Endodermal cell (in vitro differentiated cells): ENCODE measurements around the gene FGFRL1. TPM values are rescaled to one million over a fixed set of nuclear protein-coding genes. Genes with fewer than 3 reads are reported as not detected.

Experiments
- DNase-seq: peaks from one replicate; pipeline ENCODE4 v3.0.0-alpha.2; 2017
- H3K27ac ChIP-seq: 2 replicates; pipeline ENCODE4 v1.5.1; 2013; ENCODE audit warnings: mild to moderate bottlenecking, low read depth, low read length, moderate library complexity
- H3K27me3 ChIP-seq: 2 replicates; pipeline ENCODE4 v1.6.1; 2013; ENCODE audit warnings: mild to moderate bottlenecking, low read length, moderate library complexity; ENCODE audit not compliant: insufficient read depth, control insufficient read depth, poor library complexity, severe bottlenecking
- H3K36me3 ChIP-seq: 2 replicates; pipeline ENCODE4 v1.7.0; 2013; ENCODE audit warnings: mild to moderate bottlenecking, low read length, moderate library complexity; ENCODE audit not compliant: control insufficient read depth, insufficient read depth
- H3K4me1 ChIP-seq: one replicate; pipeline ENCODE4 v1.7.0; 2013; ENCODE audit warnings: low read length; ENCODE audit not compliant: control insufficient read depth, insufficient read depth
- H3K4me3 ChIP-seq: 2 replicates; pipeline ENCODE4 v1.5.1; 2013; ENCODE audit warnings: mild to moderate bottlenecking, low read length, moderate library complexity
- H3K9ac ChIP-seq: 2 replicates; pipeline ENCODE4 v1.6.1; 2013; ENCODE audit warnings: mild to moderate bottlenecking, low read length, moderate library complexity; ENCODE audit not compliant: poor library complexity, severe bottlenecking; ENCODE audit errors: extremely low read depth
- H3K9me3 ChIP-seq: 2 replicates; pipeline ENCODE4 v1.6.1; 2013; ENCODE audit warnings: mild to moderate bottlenecking, low read length, moderate library complexity; ENCODE audit not compliant: control insufficient read depth
- H3K27ac Mint-ChIP-seq: 2 replicates; pipeline ENCODE4 v1.8.0; 2020; ENCODE audit warnings: mixed read lengths
- H3K27me3 Mint-ChIP-seq: 2 replicates; pipeline ENCODE4 v1.8.0; 2021; ENCODE audit warnings: mild to moderate bottlenecking, mixed read lengths; ENCODE audit not compliant: insufficient read depth
- H3K36me3 Mint-ChIP-seq: 2 replicates; pipeline ENCODE4 v1.8.0; 2020; ENCODE audit warnings: low read depth, mixed read lengths
- H3K4me1 Mint-ChIP-seq: 2 replicates; pipeline ENCODE4 v1.8.0; 2020; ENCODE audit warnings: mixed read lengths
- H3K4me3 Mint-ChIP-seq: 2 replicates; pipeline ENCODE4 v1.8.0; 2020; ENCODE audit warnings: mild to moderate bottlenecking, moderate library complexity, mixed read lengths
- H3K9me3 Mint-ChIP-seq: 2 replicates; pipeline ENCODE4 v1.8.0; 2020; ENCODE audit warnings: mild to moderate bottlenecking, mixed read lengths
- CTCF ChIP-seq: fragments of 200-600 bp; sonication (generic); conservative IDR thresholded peaks from 2 replicates; pipeline ENCODE4 v1.5.0; 2021; ENCODE audit warnings: antibody characterized with exemption, mild to moderate bottlenecking
- WGBS, 2 experiments: methylation state at CpG; one replicate each; pipeline versions ENCODE4 v1.1.5 to v1.1.7; 2013; ENCODE audit warnings: missing lambda C conversion rate in 2 of 2, mixed read lengths in 1 of 2; ENCODE audit not compliant: insufficient coverage in 1 of 2, insufficient read length in 1 of 2; 5-methylcytosine and 5-hydroxymethylcytosine counted together
- total RNA-seq, 2 donors: library from RNA; stranded (reverse); fragmentation: NEBNext Ultra II Directional in 1 of 2; extraction: Animal tissue kit (Norgen Biotek cat#: 25700) in 1 of 2; gene quantifications; 2 replicates in 1 of 2; 3 replicates in 1 of 2; pipeline ENCODE4 v1.2.1, GENCODE V29; 2021

Gene FGFRL1
- total RNA-seq, 2 donors from 2014 or later, result 51.0 to 93.3 TPM

DNA sequence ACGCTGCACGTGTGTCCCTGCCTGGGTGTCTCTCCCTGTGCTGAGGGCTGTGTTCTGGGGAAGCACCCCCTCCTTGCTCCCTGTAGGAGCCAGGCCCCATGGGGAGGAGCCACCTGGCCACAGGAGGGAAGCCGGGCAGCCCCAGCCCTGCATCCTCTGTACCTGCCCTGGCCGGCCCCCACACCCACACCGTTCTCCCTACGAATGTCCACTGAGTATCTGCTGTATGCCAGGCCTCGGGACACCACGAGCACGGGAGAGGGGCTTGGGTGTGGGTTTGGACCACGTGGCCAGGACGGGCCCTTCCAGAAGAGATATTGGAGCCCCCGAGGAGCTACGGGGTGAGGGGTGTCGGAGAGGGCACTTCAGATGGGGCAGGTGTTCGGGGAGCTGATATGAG is 6.3 kb downstream of the FGFRL1 start:
- Histone ChIP-seq H3K27me3 (no peaks in the 10 kb centered on the region), H3K9ac (no peak overlapping the region), H3K27ac (no peak overlapping the region), H3K4me1 (peaks cover 15% of the 10 kb centered on the region), H3K9me3 (no peaks in the 10 kb centered on the region), H3K4me3 (no peak overlapping the region), H3K36me3 (peaks cover 8% of the 10 kb centered on the region)
- H3K4me3 Mint-ChIP-seq, result no peak overlapping the region
- WGBS, 2 experiments, result 87 to 90% methylated on average over 8 to 15 of the region's 15 CpGs
- H3K27ac Mint-ChIP-seq, result peak overlapping the region; percentile 55
- H3K27me3 Mint-ChIP-seq, result no peaks in the 10 kb centered on the region
- H3K9me3 Mint-ChIP-seq, result no peaks in the 10 kb centered on the region
- H3K36me3 Mint-ChIP-seq, result peaks cover 8% of the 10 kb centered on the region
- DNase-seq, result no peak
- TF ChIP-seq CTCF, result no peak
- H3K4me1 Mint-ChIP-seq, result peaks cover 12% of the 10 kb centered on the region

- no peak for TF ChIP-seq CTCF
Measured at GRCh38 chr4:1018147-1019020, 7.0 kb downstream of the FGFRL1 start.

GRCh38 chr4:1019320-1019719 is 7.9 kb downstream of the FGFRL1 start:
- Histone ChIP-seq H3K36me3 (peaks cover under 1% of the 10 kb centered on the region), H3K9ac (peak overlapping the region; percentile 11), H3K9me3 (no peaks in the 10 kb centered on the region), H3K27ac (no peak overlapping the region), H3K27me3 (no peaks in the 10 kb centered on the region), H3K4me1 (peaks cover 15% of the 10 kb centered on the region), H3K4me3 (no peak overlapping the region)
- Mint-ChIP-seq H3K27me3 (no peaks in the 10 kb centered on the region), H3K4me1 (peaks cover 12% of the 10 kb centered on the region), H3K27ac (peak overlapping the region; percentile 58), H3K4me3 (peak overlapping the region; percentile 9), H3K9me3 (no peaks in the 10 kb centered on the region), H3K36me3 (peaks cover 5% of the 10 kb centered on the region)
- TF ChIP-seq CTCF, result no peak
- 77% methylated on average over 9 of the region's 9 CpGs; no CpG with 5 or more reads in 1 of the 2 experiments for WGBS, 2 experiments
- no peak for DNase-seq

More at GRCh38 chr4:1018147-1019020, 7.0 kb downstream of the FGFRL1 start:
- Histone ChIP-seq H3K27me3 (no peaks in the 10 kb centered on the region), H3K9me3 (no peaks in the 10 kb centered on the region), H3K4me1 (peaks cover 15% of the 10 kb centered on the region), H3K27ac (no peak overlapping the region), H3K9ac (no peak overlapping the region), H3K4me3 (no peak overlapping the region), H3K36me3 (peaks cover 8% of the 10 kb centered on the region)
- H3K4me1 Mint-ChIP-seq, result peaks cover 12% of the 10 kb centered on the region
- no peaks in the 10 kb centered on the region for H3K27me3 Mint-ChIP-seq
- peaks cover 8% of the 10 kb centered on the region for H3K36me3 Mint-ChIP-seq
- H3K27ac Mint-ChIP-seq, result peak overlapping the region; percentile 55
- DNase-seq, result no peak
- 87 to 90% methylated on average over 11 to 29 of the region's 29 CpGs for WGBS, 2 experiments
- no peaks in the 10 kb centered on the region for H3K9me3 Mint-ChIP-seq
- no peak overlapping the region for H3K4me3 Mint-ChIP-seq
